GM12891 (cell line): ENCODE data around the gene TFIP11.

Source experiments
- PAX5 ChIP-seq: IDR thresholded peaks from 2 replicates; pipeline ENCODE4 v1.6.1; 2011; ENCODE audit warnings: low read length, moderate library complexity, mild to moderate bottlenecking; ENCODE audit not compliant: insufficient read depth, severe bottlenecking
- POLR2A ChIP-seq: IDR thresholded peaks from 2 replicates; pipeline ENCODE4 v1.6.1; 2011; ENCODE audit warnings: low read depth, low read length, control low read depth
- POLR2AphosphoS5 ChIP-seq: IDR thresholded peaks from 2 replicates; pipeline ENCODE4 v1.6.1; 2011; ENCODE audit warnings: low read depth, low read length, control low read depth
- TAF1 ChIP-seq: IDR thresholded peaks from 2 replicates; pipeline ENCODE4 v1.6.1; 2011; ENCODE audit warnings: low read depth, low read length, control low read depth

GRCh38 chr22:26551568-26551967, 39.3 kb upstream of the TFIP11 start:
- TF ChIP-seq PAX5 (no peak), TAF1 (no peak), POLR2A (no peak), POLR2AphosphoS5 (no peak)
